ENCODE measurements around the gene SMAD6.

- TF ChIP-seq REST (IDR thresholded peaks at IDR 0.05; ENCODE audit: insufficient read depth in 1 of 2, low read depth in 2 of 2, low read length in 2 of 2), result no peak
- TF ChIP-seq POLR2AphosphoS5 (IDR thresholded peaks at IDR 0.05; ENCODE audit: low read depth, low read length), result no peak
- no peak for TF ChIP-seq SIN3A (IDR thresholded peaks at IDR 0.05; ENCODE audit: borderline replicate concordance, insufficient read depth, low read length)
- TF ChIP-seq TAF1 (IDR thresholded peaks at IDR 0.05; ENCODE audit: borderline replicate concordance, insufficient read depth, low read length), result no peak
Observed at GRCh38 chr15:66675446-66675845, 26.6 kb upstream of the SMAD6 start.

Measured in PFSK-1 (cell line).